Measurements from ENCODE around the gene SYCE3.

The SYCE3 gene

DNA sequence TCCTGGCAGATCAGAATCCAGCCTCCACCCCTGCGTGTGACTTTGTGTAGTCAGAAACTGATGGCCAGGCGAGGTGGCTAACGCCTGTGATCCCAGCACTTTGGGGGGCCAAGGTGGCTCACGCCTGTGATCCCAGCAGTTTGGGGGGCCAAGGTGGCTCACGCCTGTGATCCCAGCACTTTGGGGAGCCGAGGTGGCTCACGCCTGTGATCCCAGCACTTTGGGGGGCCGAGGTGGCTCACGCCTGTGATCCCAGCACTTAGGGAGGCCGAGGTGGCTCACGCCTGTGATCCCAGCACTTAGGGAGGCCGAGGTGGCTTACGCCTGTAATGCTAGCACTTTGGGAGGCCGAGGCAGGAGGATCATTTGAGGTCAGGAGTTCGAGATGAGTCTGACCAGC, 49.5 kb downstream of the SYCE3 start:
- Histone ChIP-seq H3K4me1 (ENCODE audit: control insufficient read depth, low read length) (peaks cover 9% of the 10 kb centered on the region), H3K27ac (ENCODE audit: low read depth, low read length) (no peak overlapping the region), H4K20me1 (ENCODE audit: control insufficient read depth, insufficient read depth, low read depth, low read length) (peaks cover 17% of the 10 kb centered on the region; the same call in 1 of the 2 replicates), H3F3A (ENCODE audit: control insufficient read depth, insufficient read depth) (no peaks in the 10 kb centered on the region), H3K9me3 (ENCODE audit: control insufficient read depth, insufficient read depth, low read length) (no peaks in the 10 kb centered on the region), H3K36me3 (ENCODE audit: control insufficient read depth, low read length) (peaks cover 61% of the 10 kb centered on the region), H3K9me2 (replicated peaks; ENCODE audit: control insufficient read depth, low read length) (no peaks in the 10 kb centered on the region), H3K4me2 (ENCODE audit: low read length) (no peak overlapping the region), H3K79me2 (ENCODE audit: control insufficient read depth, low read length) (peaks cover 96% of the 10 kb centered on the region), H3K27me3 (ENCODE audit: control insufficient read depth, low read length) (no peaks in the 10 kb centered on the region), H3K4me3 (ENCODE audit: low read length) (no peak overlapping the region)
- TF ChIP-seq EZH2phosphoT487 (IDR thresholded peaks at IDR 0.05; ENCODE audit: borderline replicate concordance, low read length), result no peak
- TF ChIP-seq, protein P1, sequence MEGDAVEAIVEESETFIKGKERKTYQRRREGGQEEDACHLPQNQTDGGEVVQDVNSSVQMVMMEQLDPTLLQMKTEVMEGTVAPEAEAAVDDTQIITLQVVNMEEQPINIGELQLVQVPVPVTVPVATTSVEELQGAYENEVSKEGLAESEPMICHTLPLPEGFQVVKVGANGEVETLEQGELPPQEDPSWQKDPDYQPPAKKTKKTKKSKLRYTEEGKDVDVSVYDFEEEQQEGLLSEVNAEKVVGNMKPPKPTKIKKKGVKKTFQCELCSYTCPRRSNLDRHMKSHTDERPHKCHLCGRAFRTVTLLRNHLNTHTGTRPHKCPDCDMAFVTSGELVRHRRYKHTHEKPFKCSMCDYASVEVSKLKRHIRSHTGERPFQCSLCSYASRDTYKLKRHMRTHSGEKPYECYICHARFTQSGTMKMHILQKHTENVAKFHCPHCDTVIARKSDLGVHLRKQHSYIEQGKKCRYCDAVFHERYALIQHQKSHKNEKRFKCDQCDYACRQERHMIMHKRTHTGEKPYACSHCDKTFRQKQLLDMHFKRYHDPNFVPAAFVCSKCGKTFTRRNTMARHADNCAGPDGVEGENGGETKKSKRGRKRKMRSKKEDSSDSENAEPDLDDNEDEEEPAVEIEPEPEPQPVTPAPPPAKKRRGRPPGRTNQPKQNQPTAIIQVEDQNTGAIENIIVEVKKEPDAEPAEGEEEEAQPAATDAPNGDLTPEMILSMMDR (IDR thresholded peaks at IDR 0.05; ENCODE audit: low read depth, low read length, poor library complexity, severe bottlenecking), result no peak

DNA sequence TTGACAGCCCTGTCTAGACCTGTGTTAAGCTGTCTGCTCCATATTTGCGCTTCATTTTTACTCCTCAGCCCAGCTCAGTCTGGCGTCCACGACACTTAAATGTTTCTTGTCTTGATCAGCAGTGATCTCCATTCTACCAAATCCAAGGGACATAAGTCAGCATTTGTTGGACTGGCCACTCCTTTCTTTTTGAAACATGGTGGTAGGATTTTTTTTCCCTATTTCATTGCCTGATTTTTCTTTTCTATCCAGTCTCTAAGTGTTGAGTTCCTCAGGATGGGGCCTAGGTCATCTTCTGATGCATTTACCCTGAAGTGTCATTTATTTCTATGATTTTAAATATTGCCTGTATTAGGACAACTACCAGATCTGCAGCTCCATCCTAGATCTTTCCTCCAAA, 53.8 kb downstream of the SYCE3 start:
- no peaks in the 10 kb centered on the region for H3K9me2 ChIP-seq (replicated peaks; ENCODE audit: control insufficient read depth, low read length)
- H3K9me3 ChIP-seq (ENCODE audit: control insufficient read depth, insufficient read depth, low read length), result no peaks in the 10 kb centered on the region
- H3K4me1 ChIP-seq (ENCODE audit: control insufficient read depth, low read length), result peaks cover 19% of the 10 kb centered on the region
- H3K4me2 ChIP-seq (ENCODE audit: low read length), result peak overlapping the region; percentile 88
- peak overlapping the region; percentile 51 for H3K27ac ChIP-seq (ENCODE audit: low read depth, low read length)
- peaks cover 57% of the 10 kb centered on the region for H3K36me3 ChIP-seq (ENCODE audit: control insufficient read depth, low read length)
- H3K4me3 ChIP-seq (ENCODE audit: low read length), result peak overlapping the region; percentile 85
- no peaks in the 10 kb centered on the region for H3K27me3 ChIP-seq (ENCODE audit: control insufficient read depth, low read length)
- peaks cover 14% of the 10 kb centered on the region; the same call in 1 of the 2 replicates for H4K20me1 ChIP-seq (ENCODE audit: control insufficient read depth, insufficient read depth, low read depth, low read length)
- TF ChIP-seq, protein P1 (IDR thresholded peaks at IDR 0.05; ENCODE audit: low read depth, low read length, poor library complexity, severe bottlenecking), result no peak
- TF ChIP-seq EZH2phosphoT487 (IDR thresholded peaks at IDR 0.05; ENCODE audit: borderline replicate concordance, low read length), result no peak
- H3F3A ChIP-seq (ENCODE audit: control insufficient read depth, insufficient read depth), result no peaks in the 10 kb centered on the region
- peaks cover 86% of the 10 kb centered on the region for H3K79me2 ChIP-seq (ENCODE audit: control insufficient read depth, low read length)

DNA sequence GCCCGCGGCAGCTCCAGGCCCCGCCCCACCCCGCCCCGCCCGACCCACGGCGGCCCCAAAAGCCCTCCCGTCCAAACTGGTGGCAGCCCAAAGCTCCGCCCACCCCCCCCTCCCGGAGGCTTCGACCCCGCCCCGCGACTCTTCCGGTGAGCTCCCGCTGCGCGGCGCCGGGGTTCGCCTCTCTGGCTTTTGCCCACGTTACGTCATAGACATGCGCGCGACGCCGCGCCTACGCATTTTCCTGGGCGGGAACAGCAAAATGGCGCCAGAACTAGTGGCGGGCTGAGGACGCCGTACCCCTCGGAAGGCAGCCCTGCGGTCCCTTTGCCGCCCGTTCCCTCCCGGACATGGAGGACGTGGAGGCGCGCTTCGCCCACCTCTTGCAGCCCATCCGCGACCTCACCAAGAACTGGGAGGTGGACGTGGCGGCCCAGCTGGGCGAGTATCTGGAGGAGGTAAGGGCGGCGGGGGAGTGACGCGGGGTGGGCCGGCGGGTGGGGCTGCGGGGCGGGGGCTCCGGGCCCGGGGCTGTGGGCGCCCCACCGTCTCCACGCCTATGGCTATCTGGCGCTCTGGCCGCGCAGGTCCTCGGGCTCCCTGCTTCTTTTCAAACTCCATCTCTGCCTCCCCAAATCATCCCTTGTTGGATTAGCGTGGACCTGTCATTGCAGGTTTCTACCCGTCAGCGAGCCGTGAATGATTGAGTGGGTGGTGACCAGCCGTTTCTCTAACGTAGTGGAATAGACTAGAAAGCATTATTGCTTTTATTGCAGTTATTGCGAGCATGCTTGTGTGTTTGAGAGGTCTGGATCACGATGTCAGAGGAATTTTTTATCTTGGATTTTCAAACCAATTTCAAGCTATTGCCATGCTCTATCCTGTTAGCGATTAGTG, 54.5 kb downstream of the SYCE3 start, which contains the start of gene NCAPH2:
NCAPH2 (plus strand) TSS at position 234 of the 894 bp plus-strand sequence; CDS start at position 348, 114 bp downstream.
- TF ChIP-seq, protein P1 (IDR thresholded peaks at IDR 0.05; ENCODE audit: low read depth, low read length, poor library complexity, severe bottlenecking), result no peak
- TF ChIP-seq EZH2phosphoT487 (IDR thresholded peaks at IDR 0.05; ENCODE audit: borderline replicate concordance, low read length), result no peak
- Histone ChIP-seq H3K9me2 (replicated peaks; ENCODE audit: control insufficient read depth, low read length) (no peaks in the 10 kb centered on the region), H3K27ac (ENCODE audit: low read depth, low read length) (peak within 1 kb of the TSS; percentile 68), H3K4me3 (ENCODE audit: low read length) (peak within 1 kb of the TSS; percentile 100), H3K9me3 (ENCODE audit: control insufficient read depth, insufficient read depth, low read length) (no peaks in the 10 kb centered on the region), H4K20me1 (ENCODE audit: control insufficient read depth, insufficient read depth, low read depth, low read length) (peaks cover 14% of the 10 kb centered on the region; the same call in 1 of the 2 replicates), H3K36me3 (ENCODE audit: control insufficient read depth, low read length) (peaks cover 58% of the 10 kb centered on the region), H3F3A (ENCODE audit: control insufficient read depth, insufficient read depth) (no peaks in the 10 kb centered on the region), H3K4me1 (ENCODE audit: control insufficient read depth, low read length) (peaks cover 19% of the 10 kb centered on the region), H3K27me3 (ENCODE audit: control insufficient read depth, low read length) (no peaks in the 10 kb centered on the region), H3K4me2 (ENCODE audit: low read length) (peak within 1 kb of the TSS; percentile 99), H3K79me2 (ENCODE audit: control insufficient read depth, low read length) (peaks cover 80% of the 10 kb centered on the region)

All from DOHH2 (cell line).